Activated CD8-positive, alpha-beta memory T cell treated with anti-CD3 and anti-CD28 coated beads, Interleukin-2, amount 50 U/mL, for 24 hours (primary cell): ENCODE measurements around the gene GLS.
"Not testable (repeated sequence)": the region's sequence is repeated elsewhere in the genome, so short reads cannot be mapped to it uniquely, and the experiment has no call there.

ENCODE experiments used
- DNase-seq: peaks from one replicate; pipeline ENCODE4 v3.0.0-alpha.2; 2020; ENCODE audit errors: extremely low read depth

Gene GLS

DNA sequence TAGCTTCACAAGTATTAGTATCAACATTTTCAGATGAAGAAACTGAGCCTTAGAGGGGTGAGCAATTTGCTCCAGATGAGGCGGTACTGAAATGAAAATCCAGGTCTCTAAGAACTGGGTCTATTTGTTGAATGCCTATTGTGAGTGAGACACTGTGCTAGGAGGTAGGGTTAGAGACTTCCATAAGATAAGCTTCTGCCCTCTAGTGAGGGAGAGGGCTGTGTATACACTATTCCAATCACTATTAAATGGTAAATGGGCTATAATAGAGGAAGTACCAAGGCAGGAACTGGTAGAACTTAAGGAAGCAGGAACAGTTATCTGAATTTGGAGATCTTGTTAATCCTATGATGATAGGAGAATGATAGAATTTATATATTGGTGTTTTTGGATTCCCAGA, 23.6 kb upstream of the GLS start:
- no peak for DNase-seq

DNA sequence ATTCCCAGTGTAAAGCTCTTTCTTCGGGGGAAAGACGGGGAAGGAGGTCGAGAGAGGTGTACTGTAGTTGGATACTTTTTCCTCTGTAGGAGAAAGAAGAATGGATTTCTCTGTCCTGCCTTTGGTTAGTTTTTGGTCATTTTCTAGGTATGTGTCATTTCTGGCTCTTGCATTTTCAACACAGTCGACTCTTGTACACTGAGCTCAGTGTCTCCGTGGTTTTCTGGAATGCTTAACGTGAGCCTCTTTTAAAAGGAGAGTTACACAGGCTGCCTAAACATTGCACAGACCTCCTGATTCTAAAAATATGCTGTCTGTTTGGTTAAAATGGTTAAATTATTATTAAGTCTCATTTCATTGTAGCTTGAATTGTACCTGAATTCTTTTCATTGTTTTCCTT, 21.8 kb upstream of the GLS start:
- no peak for DNase-seq

DNA sequence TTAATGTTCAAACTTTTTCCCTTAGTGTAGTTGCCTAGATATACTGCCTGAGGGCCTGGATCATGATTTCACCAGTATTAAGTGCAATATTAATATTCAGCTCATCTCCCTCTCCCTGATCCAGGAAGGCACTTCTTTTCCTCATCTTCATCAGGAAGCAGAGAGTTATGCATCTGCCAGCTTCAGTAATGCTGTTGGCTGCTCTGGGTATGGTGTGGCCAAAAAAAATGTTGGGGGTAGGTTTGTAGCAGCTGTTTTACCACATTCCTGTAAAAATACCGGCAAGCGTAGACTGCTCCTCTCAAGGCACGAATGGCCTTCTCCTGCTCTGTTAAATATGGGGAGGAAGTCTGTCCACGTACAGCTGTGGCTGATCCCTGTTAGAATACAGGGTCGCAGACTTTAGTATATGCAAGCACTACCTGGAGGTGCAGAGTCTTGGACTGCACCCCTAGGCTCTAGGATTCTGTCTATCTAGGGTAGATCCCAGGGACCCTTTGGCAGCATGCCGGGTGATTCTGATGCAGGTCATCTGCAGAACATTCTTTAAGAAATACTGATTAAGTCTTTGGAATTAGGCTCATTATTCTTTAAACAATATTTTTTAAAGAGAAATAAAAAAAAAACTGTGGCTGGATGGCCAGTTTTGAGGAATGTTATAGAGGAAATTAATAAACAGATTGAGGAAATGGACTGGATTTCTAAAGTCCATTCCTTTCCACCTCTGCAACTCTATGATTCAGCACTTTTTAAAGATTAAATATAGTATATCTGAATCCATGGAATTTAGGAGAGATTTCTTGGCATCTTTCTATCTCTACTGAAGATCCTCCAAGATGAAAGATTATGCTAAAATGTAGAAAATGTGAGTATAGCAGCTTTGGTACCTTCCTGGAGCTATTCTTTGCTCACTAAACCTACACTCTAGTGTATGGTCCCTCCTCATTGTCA, 21.0 kb upstream of the GLS start:
- no peak for DNase-seq

DNA sequence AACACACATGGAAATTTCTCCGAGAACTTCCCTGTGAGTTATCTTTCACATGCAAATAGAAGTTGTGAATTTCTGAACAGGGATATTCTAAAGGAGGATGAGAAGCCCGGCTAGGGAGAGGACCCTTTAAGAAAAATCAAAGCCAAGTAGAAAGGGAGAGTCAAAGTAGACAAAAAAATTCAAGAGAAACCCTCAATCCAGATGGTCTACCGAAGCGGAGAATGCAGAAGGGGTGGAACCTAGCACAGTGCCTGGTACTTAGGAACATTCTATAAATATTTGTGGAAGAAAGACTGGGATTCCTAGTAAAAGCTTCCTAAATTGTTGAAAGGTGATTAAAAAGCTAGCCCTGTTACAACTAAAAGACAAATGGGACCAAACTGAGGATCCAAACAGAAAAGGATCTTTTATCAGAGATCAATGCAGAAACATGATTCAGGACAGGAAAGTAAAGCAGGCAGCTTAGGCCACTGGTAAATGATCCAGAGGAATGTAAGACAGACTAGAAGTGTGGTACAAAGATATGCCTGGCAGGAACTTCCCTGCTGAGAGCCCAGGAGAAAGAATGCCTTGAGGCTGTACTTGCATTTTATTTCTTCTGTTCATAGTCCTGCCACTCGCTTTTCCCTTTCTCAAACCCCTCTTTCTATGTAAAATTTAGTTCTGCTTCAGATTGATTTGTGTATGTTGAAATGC, 19.5 kb upstream of the GLS start:
- no peak for DNase-seq

DNA sequence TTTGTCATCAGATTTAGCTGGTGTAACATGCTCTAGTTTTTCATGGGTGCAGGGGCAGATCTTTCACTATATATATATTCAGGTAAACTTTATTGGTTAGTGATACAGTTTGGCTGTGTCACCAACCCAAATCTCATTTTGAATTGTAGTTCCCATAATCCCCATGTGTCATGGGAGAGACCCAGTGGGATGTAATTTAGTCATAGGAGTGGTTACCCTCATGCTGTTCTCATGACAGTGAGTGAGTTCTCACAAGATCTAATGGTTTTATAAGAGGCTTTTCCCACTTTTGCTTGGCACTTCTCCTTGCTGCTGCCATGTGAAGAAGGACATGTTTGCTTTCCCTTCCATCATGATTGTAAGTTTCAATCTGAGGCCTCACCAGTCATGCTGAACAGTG, 18.5 kb upstream of the GLS start:
- DNase-seq: not testable (repeated sequence)

DNA sequence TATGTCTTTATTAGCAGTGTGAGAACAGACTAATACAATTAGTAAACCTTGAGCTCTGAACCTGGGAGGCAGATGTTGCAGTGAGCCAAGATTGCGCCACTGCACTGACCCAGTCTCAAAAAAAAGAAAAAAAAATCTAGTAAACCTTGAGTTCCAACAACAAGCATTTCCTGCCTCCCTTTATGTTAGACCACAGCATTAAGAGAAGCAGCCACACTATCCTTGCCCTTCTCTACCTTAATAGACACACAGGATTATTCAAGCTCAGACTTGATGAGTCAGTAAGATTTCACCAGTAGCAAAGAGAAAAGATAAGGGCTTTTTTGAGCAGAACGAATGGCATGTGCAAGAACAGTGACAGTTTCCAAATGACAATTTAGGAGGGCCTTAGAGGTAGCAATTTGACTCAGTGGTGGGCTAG, 18.0 kb upstream of the GLS start:
- no peak for DNase-seq

DNA sequence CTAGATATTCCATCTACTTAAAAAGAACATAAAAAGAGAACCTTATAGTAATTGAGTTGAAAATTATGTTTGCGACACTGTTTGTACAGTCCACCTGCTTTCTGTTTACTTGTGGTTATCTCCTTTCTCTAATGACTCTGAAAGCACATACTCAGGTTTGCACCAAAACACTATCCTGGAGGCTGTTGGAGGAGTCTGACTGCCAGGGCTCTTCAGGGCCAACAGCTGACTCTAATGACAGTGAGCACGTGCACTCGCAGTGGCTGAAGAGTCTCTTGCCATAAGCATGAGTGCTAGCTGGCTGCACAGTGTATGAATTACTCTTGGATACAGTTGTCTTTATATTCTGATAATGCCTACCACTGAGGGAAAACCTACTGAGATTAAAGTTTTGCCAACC, 16.7 kb upstream of the GLS start:
- DNase-seq: no peak

DNA sequence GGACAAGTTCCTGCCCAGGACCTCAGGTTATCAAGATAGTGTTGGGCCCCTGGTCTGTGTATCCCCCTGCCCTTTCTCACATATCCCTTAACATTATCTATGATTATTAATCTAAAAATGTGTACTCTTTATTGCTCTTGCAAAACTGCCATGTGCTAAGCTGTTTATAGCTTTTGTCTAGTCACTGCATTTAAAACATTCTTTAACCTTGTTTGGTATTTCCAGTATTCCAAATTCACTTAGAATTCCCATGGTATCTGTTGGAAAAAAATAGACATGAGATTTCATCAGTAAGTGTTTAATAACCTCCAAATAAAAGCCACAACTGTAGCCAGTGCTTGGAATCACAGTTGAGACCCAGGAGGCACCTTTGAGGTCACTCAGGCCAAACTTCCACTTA, 16.2 kb upstream of the GLS start:
- no peak for DNase-seq

DNA sequence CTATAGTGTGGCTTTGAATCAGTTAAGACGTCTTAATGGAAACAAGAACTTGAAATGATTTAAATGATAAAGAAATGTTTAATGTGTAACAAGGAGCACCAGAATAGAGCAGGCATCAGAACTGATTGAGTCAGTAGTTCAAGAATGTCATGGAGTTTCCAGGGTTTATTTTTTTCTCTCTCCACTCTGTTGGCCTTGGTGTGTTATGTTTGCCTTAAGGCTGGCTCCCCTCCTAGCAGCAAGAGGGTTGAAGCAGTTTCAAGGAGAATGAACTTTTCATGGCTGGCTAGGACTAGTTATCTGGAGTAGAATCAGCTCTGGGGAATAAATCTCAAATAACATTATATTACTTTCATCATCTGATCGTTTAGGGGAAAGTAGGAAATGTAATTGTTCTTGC, 13.4 kb upstream of the GLS start:
- DNase-seq: no peak

DNA sequence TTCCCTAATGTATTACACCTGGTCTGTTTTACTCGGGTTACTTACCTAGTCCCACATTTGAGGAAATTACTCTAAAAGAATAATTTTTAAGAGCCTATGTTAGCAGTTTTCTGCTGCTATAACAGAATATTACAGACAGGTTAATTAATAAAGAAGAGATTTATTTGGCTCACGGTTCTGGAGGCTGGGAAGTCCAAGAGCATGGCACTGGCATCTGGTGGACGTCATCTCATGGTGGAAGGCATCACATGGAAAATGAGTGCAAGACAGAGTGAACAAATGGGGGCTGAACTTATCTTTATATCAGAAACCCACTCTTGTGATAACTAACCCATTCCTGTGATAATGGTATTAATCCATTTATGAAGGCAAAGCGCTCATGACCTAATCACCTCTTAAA, 12.8 kb upstream of the GLS start:
- no peak for DNase-seq

DNA sequence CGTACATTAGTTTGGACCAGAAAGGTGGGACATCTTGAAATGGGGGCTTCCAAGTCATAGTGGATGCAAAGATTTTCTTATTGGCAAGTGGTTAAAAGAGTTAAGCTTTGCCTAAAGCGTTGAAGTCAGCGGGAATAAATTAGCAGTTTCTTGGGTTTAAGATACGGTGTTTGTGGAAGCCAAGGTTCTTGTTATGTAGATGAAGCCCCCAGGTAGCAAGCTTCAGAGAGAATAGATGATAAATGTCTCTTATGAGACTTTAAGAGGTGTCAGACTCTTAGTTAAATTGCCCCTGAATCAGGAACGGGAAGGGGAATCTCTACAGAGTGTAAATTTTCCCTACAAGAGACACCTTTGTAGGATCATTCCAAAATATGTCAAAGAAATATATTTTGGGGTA, 10.9 kb upstream of the GLS start:
- no peak for DNase-seq

DNA sequence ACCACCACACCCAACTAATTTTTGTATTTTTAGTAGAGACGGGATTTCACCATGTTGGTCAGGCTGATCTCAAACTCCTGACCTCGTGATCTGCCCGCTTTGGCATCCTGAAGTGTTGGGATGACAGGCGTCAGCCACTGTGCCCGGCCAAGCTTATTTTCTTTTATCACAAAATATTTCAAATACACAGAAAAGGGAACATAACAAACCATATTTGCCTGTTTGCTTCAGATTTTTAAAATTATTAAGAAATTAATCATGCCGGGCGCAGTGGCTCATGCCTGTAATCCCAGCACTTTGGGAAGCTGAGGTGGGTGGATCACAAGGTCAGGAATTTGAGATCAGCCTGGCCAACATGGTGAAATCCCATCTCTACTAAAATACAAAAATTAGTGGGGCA, 7.2 kb upstream of the GLS start:
- not testable (repeated sequence) for DNase-seq

DNA sequence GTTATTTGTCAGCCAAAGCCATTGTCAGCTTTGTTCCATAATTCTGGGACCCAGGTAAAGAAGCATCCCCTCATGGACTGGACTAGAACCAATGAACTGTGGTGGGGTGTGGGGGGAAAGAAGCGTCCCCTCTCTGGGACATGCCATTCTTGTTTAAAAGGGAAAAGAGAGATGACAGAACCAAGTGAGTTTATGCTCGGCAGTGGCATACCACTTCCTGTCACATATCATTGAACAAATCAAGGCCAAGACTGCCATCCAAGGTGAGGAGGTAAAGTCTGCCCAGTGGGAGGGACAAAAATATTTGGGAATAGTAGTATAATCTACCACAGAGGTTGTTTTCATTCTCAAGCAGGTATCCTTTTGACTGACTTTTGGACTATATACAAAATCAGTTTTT, 4.7 kb upstream of the GLS start:
- no peak for DNase-seq

DNA sequence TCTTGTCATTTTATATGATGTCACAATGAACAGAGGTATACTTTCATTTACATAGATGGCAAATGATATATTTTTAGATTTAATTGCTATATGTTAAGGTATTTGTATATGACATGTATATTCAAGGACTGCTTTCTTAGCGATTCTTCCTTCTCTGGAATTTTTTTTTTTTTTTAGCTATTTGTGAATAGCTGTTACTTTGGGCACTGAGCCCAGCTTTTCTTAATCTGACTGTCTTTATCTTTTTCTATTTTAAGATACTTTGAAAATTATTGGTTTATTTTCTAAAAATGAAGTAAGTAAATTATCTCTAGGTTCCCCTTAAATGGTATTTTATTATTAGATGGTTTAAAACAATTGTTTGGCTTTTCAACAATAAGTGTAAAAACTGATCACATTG, 4.0 kb upstream of the GLS start:
- no peak for DNase-seq

DNA sequence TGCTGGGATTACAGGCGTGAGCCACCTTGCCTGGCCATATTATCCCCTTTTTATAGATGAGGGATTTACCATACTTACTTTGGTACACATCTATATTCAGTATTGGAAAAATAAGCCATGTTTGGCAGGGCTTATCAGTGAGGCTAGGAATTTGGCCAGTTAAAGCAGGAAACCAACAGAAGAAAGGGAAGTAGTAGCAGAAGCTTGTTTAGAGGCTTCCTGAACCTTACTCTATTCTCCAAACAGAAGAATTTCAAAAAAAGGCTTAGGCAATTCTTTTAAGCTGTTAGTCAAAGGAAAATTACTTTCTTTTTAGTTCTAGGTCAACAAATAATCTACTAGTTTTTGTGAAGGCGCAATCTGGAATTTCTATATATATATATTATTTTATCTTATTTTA, 3.2 kb upstream of the GLS start:
- no peak for DNase-seq

DNA sequence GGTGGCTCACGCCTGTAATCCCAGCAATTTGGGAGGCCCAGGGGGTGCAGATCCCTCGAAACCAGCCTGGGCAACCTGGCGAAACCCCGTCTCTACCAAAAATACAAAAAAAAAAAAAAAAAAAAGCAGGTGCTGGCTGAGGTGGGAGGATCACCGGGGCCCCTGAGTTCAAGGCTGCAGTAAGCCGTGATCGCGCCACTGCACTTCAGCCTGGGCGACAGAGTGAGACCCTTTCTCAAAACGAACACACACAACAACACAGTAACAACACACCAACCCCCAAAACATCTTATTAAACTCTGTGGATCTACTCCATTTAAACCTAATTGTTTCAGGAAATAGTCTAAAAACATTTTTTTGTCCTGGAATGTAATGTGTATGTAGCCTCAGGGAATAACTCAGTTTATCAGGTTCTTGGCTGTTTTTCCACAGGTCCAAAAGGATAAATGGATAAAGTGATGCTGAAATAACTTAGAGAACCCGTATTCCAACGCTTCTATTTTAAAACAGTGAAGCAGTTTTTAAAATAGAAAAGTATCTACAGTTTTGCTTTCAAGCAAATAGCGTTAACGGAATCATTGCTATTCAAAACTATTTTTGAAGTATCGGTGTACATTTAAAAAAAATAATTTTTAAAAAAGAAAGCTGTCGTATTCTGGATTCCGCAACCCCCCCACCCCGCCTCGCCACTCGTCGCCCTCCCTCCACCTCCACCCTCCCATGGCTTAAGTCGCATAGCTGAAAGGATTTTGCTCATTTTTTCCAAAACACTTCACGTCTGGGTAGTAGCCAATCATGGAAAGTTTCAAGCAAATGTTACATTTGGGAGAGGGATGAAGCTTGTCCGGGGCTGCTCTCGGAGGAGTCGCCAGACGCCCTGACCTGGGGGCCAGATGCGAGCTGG, 895 bp upstream of the GLS start:
- no peak for DNase-seq

DNA sequence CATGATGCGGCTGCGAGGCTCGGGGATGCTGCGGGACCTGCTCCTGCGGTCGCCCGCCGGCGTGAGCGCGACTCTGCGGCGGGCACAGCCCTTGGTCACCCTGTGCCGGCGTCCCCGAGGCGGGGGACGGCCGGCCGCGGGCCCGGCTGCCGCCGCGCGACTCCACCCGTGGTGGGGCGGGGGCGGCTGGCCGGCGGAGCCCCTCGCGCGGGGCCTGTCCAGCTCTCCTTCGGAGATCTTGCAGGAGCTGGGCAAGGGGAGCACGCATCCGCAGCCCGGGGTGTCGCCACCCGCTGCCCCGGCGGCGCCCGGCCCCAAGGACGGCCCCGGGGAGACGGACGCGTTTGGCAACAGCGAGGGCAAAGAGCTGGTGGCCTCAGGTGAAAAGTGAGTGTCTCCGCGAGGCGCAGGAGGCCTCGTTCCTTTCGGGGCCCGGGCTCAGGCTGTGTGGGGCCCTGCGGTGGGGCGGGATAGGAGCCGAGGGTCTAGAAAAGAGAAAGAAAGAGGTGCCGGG, 520 bp downstream of the GLS start:
- no peak for DNase-seq

DNA sequence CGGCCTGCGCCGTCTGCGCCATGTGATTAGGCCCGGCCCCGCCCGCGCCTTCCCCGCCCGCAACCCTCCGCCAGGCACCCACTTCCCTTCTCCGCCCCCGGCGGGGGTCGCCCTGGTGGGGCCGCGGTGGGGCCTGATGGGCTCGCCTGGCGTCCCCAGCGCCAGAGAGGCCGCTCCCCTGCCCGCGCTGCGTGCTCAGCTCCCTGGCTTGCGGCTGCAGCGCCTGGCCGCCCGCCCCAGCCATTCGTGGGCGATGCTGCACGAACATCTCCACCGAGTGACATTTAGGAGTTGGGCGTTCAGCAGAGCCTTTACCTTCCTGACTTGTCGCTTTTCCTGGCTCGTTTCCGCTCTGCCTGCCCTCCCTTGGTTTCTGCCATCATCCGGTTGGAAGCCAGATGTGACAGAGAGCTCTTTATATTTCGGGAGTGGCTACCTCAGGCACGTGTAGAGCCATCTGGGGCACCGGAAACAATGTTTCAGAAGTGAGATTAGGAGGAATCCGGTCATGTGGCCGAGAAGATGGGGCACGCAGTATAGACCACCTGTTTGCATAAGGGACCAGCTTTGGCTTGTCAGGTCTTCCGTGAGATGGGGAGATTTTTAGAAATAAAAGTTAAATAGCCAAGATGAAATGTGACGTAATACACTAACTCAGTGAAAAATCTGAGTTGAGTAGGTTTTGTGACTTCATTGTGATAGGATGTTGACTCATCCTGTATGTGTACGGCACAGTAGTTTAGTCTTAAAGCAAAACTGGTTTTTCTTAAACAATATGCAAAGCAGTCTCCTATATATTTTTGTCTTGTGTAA, 1.2 kb downstream of the GLS start:
- peak; percentile 42 for DNase-seq

DNA sequence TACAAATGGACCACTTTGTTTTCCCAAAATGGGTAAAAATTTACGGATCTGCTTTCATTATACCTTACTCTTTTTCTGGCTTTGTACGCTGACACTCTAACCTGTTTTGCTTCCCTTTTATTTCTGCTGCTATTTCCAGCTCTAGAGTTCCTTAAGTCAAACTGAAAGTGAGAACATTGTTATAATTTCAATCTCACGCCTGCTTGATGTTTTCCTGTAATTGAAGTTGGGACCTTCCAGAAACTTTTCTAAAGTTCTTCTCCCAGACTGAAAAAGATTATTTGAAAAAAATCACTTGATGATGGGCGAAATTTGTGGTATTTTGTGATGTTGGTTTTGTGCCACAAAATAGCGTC, 1.8 kb downstream of the GLS start:
- no peak for DNase-seq

DNA sequence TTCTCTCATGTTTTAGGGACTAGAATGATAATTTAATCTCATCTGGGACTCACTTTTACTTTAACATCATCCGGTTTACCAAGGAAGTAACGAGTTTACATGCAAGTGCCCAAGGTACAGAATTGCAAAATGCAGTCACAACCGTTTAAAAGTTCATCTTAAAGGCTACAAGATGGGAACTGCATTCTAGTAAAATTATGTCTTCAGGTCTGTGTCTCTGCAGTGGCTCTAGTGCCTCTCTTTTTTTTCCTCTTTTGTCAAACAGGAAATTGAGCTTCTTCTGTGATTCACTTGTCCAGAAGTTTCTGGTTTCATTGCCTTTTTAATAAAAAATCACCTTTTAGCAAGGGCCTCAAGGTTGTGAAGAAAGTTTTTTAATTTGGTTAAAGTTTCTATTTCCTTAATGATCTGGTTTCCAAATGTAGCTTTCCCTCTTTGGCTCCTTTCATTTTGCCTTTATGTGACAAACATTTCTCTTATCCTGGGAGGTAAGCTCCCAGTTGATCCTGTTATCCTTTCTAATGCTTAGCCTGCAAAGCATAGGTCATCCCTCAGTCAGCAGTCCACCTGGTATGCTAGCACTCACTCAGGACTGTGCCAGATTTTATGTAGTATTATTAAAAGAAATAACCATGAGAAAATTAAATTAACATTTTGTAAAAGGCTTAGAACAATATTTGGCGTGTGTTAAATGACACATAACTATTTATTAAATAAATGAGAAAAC, 2.4 kb downstream of the GLS start:
- DNase-seq: no peak

DNA sequence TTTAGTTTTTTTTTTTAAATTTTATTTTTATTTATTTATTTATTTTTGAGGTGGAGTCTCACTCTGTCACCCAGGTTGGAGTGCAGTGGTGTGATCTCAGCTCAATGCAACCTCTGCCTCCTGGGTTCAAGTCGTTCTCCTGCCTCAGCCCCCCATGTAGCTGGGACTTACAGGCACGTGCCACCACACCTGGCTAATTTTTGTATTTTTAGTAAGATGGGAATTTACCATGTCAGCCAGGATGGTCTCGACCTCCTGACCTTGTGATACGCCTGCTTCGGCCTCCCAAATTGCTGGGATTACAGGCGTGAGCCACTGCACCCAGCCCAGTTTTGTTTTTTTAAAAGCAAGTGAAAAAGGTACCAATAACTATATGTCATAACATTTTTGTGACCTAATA, 5.2 kb downstream of the GLS start:
- DNase-seq: not testable (repeated sequence)
